ENCODE data around the gene CFAP73. TPM values are rescaled to one million over a fixed set of nuclear protein-coding genes. Genes with fewer than 3 reads are reported as not detected.

CFAP73 gene
- total RNA-seq, 1 experiment from 2014 or later = not detected

GRCh38 chr12:113159937-113160336, 10.4 kb downstream of the CFAP73 start:
- POLR2A ChIA-PET = interaction anchor here (1.0 to 1.3 kb wide), 3 partner anchors 8 to 26 kb away, joined by 3 to 6 read pairs (median 3); partner anchors contain the start of gene RITA1
- Mint-ChIP-seq H3K4me1 (ENCODE audit: insufficient read depth, unreplicated experiment) (peaks cover 11% of the 10 kb centered on the region), H3K27ac (ENCODE audit: low read depth, unreplicated experiment) (peak overlapping the region; percentile 67), H3K36me3 (ENCODE audit: insufficient read depth, unreplicated experiment) (peaks cover 57% of the 10 kb centered on the region), H3K4me3 (ENCODE audit: unreplicated experiment) (no peak overlapping the region), H3K27me3 (ENCODE audit: insufficient read depth, unreplicated experiment) (no peaks in the 10 kb centered on the region), H3K9me3 (ENCODE audit: unreplicated experiment) (no peaks in the 10 kb centered on the region)
- BruUV-seq (replicated peaks) = no TSS peak
- DNase-seq (ENCODE audit: unreplicated experiment) = no peak
- intact Hi-C loops (cut with micrococcal nuclease) = loop anchor here (10.0 kb wide), 1 partner anchor 255 kb away; the partner anchor contains the start of gene OAS1
- TF ChIP-seq CTCF (IDR thresholded peaks at IDR 0.05; ENCODE audit: unreplicated experiment) = no peak
- CTCF ChIA-PET = interaction anchor here (1.1 to 4.6 kb wide), 2 partner anchors 13 to 68 kb away, joined by 5 to 33 read pairs; no protein-coding TSS in a partner anchor

- peaks cover 67% of the 10 kb centered on the region for H3K36me3 Mint-ChIP-seq (ENCODE audit: insufficient read depth, unreplicated experiment)
- ChIA-PET CTCF (interaction anchor here (0.6 to 4.6 kb wide), 3 partner anchors 11 to 119 kb away, joined by 3 to 33 read pairs (median 5); no protein-coding TSS in a partner anchor), POLR2A (interaction anchor here (0.7 to 1.6 kb wide), 2 partner anchors 10 to 1054 kb away, joined by 3 to 6 read pairs; no protein-coding TSS in a partner anchor)
- H3K9me3 Mint-ChIP-seq (ENCODE audit: unreplicated experiment) = no peaks in the 10 kb centered on the region
- no peaks in the 10 kb centered on the region for H3K27me3 Mint-ChIP-seq (ENCODE audit: insufficient read depth, unreplicated experiment)
- no peak for TF ChIP-seq CTCF (IDR thresholded peaks at IDR 0.05; ENCODE audit: unreplicated experiment)
- H3K4me3 Mint-ChIP-seq (ENCODE audit: unreplicated experiment) = no peak overlapping the region
- peak; percentile 21 for DNase-seq (ENCODE audit: unreplicated experiment)
- intact Hi-C loops (cut with micrococcal nuclease) = no loop called here
- BruUV-seq (replicated peaks) = no TSS peak
- H3K4me1 Mint-ChIP-seq (ENCODE audit: insufficient read depth, unreplicated experiment) = peaks cover 11% of the 10 kb centered on the region
- H3K27ac Mint-ChIP-seq (ENCODE audit: low read depth, unreplicated experiment) = no peak overlapping the region
Measured at GRCh38 chr12:113161415-113162016, 12.0 kb downstream of the CFAP73 start.

GRCh38 chr12:113162102-113163029, 12.8 kb downstream of the CFAP73 start:
- intact Hi-C loops (cut with micrococcal nuclease) = no loop called here
- BruUV-seq (replicated peaks) = no TSS peak
- Mint-ChIP-seq H3K4me1 (ENCODE audit: insufficient read depth, unreplicated experiment) (peaks cover 11% of the 10 kb centered on the region), H3K4me3 (ENCODE audit: unreplicated experiment) (no peak overlapping the region), H3K27me3 (ENCODE audit: insufficient read depth, unreplicated experiment) (no peaks in the 10 kb centered on the region), H3K36me3 (ENCODE audit: insufficient read depth, unreplicated experiment) (peaks cover 68% of the 10 kb centered on the region), H3K9me3 (ENCODE audit: unreplicated experiment) (no peaks in the 10 kb centered on the region), H3K27ac (ENCODE audit: low read depth, unreplicated experiment) (no peak overlapping the region)
- ChIA-PET POLR2A (interaction anchor here (0.9 to 1.6 kb wide), 2 partner anchors 10 to 22 kb away, joined by 3 read pairs; no protein-coding TSS in a partner anchor), CTCF (interaction anchor here (0.6 to 1.5 kb wide), 4 partner anchors 114 to 1313 kb away, joined by 3 to 6 read pairs (median 5); no protein-coding TSS in a partner anchor)
- no peak for TF ChIP-seq CTCF (IDR thresholded peaks at IDR 0.05; ENCODE audit: unreplicated experiment)
- DNase-seq (ENCODE audit: unreplicated experiment) = peak; percentile 37

GRCh38 chr12:113163030-113163360, 13.5 kb downstream of the CFAP73 start:
- Mint-ChIP-seq H3K4me3 (ENCODE audit: unreplicated experiment) (no peak overlapping the region), H3K27ac (ENCODE audit: low read depth, unreplicated experiment) (no peak overlapping the region), H3K4me1 (ENCODE audit: insufficient read depth, unreplicated experiment) (peaks cover 11% of the 10 kb centered on the region), H3K27me3 (ENCODE audit: insufficient read depth, unreplicated experiment) (no peaks in the 10 kb centered on the region), H3K9me3 (ENCODE audit: unreplicated experiment) (no peaks in the 10 kb centered on the region), H3K36me3 (ENCODE audit: insufficient read depth, unreplicated experiment) (peaks cover 67% of the 10 kb centered on the region)
- ChIA-PET POLR2A (interaction anchor here (0.9 kb wide), 1 partner anchor 22 kb away, joined by 3 read pairs; no protein-coding TSS in a partner anchor), CTCF (interaction anchor here (0.6 to 0.8 kb wide), 2 partner anchors 11 to 1313 kb away, joined by 3 to 9 read pairs; no protein-coding TSS in a partner anchor)
- DNase-seq (ENCODE audit: unreplicated experiment) = no peak
- intact Hi-C loops (cut with micrococcal nuclease) = no loop called here
- no peak for TF ChIP-seq CTCF (IDR thresholded peaks at IDR 0.05; ENCODE audit: unreplicated experiment)
- no TSS peak for BruUV-seq (replicated peaks)
